Activated CD8-positive, alpha-beta memory T cell treated with anti-CD3 and anti-CD28 coated beads, Interleukin-2, amount 50 U/mL, for 1 hour (primary cell): ENCODE data around the gene COBL.
"Not testable (repeated sequence)": the region's sequence is repeated elsewhere in the genome, so short reads cannot be mapped to it uniquely, and the experiment has no call there.

ENCODE experiments used
- DNase-seq: peaks from one replicate; pipeline ENCODE4 v3.0.0-alpha.2; 2020; ENCODE audit errors: extremely low read depth

Gene COBL

DNA sequence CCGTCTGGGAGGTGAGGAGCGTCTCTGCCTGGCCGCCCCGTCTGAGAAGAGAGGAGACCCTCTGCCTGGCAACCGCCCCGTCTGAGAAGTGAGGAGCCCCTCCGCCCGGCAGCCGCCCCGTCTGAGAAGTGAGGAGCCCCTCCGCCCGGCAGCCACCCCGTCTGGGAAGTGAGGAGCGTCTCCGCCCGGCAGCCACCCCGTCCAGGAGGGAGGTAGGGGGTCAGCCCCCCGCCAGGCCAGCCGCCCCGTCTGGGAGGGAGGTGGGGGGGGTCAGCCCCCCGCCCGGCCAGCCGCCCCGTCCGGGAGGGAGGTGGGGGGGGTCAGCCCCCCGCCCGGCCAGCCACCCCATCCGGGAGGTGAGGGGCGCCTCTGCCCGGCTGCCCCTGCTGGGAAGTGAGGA is 108.5 kb downstream of the COBL start:
- not testable (repeated sequence) for DNase-seq

DNA sequence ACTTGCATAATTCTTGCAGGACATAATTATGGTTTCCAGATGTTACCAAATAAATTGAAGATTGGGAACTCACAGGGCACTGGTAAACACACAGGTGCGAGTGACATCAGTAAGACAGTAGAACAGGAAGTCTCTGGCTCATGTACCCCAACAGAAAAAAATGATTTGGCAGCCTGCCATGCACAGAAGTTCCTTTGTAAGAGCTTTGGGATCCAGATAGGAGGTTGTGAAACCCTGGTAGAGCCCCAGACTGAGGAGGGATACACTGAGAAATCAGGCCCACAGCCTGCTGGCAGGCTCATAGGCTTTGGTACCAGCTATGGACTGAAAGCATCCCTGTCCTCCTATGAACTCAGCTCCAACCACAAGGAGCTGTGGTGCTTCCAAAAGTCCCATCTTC is 118.0 kb downstream of the COBL start:
- DNase-seq = no peak

DNA sequence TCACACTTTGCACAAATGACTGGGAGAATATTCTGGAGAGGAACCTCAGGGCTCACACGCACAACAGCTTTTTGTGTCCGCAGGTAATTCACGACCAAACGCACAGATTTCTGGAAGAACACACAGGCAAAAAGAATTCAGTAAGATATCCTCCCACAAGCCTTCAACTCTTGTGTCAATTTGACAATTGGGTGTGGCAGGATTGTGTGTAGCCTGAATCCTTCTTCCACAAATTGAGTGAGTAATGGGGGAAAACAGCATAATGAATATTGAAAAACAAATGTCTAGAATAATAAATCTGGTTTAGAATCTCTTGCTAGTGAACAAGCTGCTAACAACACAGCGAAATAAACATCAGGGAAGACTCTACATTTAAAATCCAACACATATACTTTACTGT is 125.6 kb downstream of the COBL start:
- DNase-seq = no peak

GRCh38 chr7:51189777-51190176 is 126.8 kb downstream of the COBL start:
- DNase-seq = no peak

- DNase-seq = no peak
Observed at GRCh38 chr7:51188987-51189386, 127.6 kb downstream of the COBL start.

DNA sequence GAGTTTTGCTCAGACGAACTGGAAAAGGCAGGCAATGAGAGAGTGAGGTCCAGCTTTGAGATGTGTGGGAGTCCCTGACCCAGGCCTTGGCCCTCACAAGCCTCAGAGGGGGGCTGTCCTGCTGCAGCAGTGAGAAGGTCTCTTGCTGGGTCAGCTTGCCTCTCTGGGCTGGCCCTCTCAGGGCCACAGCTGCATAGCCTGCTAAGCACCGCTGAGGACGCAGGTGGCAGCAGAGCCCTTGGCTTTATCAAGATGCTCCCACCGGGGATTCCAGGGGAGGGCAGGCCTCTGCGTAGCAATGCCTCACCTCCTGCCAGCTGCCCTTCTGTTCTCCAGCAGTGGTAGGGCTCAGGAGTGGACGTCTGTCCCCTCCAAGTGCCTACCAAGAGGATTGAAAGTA is 128.7 kb downstream of the COBL start:
- no peak for DNase-seq

- no peak for DNase-seq
Observed at GRCh38 chr7:51186531-51186930, 130.1 kb downstream of the COBL start.

DNA sequence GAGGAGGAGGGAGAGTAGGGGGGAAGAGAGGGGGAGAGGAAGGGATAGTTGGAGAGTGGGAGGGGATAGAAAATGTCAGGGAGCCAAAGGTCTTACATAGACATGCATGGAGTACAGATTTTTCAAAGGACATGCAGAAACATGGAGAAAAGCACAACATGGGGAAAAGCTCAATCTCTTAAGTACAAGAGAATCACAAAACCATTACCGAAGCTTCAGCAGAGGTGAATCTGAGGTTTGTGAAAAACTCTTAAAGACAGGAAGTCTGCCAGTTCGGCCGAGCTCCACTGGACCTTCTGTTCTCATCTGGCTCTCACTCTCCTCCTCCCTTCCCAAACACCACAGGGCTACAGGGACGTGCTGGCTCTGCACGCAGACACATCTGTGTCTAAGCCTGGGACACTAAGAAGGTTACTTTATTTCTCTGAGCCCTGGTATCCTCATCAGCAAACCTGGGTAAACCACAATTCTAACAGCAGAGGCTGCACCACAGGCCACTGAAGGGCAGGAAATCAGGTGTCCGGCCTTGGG is 133.9 kb downstream of the COBL start:
- no peak for DNase-seq

GRCh38 chr7:51180092-51180491 is 136.5 kb downstream of the COBL start:
- DNase-seq = no peak

DNA sequence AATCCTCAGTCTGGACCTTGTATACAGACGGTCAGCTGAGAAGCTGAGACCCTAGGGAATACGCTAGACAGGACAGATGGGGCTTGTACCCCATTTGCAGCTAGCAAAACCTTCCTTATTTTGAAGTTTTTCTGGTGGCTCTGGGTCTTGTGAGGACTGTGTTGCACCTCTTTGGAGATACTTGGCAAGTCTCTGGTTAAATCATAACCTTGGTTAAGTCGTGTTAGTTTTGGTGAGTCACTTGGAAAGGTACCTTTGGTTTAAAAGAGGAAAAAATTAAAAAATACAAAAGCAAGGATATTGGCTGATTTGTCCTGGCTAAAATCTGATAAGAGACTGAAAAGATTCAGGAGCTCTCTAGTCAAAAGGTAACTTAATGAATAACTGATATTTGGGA is 140.6 kb downstream of the COBL start:
- DNase-seq = no peak

DNA sequence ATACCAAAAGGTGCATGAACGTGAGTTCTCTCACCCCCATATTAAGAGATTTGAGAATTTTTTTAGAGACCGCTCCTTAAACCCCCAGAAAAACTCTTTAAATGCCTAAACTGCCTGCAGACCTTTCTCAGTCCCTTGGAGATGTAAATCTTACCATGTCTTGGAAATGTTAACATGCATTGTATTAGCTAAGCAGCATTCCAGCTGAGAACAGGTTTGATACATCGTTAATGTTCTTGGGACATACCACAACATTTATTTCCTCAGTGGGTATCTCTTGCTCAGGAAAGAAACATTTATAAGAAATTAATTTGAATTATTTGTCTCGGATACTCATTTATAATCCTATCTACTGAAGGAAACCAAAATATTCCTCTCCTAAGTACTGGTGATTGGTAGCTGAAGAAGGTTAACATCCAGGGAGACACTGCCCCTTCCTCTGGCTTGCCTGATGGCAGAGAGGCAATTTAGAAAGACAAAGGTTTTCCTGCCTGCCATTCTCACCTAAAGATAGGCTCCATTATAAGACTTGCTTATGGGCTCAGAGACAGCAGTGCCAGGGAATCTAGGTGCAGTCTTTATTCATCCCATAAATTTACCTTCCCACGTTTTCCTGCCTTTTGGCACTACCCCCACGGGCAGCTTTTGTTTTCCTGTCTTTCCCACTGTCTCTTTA is 141.2 kb downstream of the COBL start:
- no peak for DNase-seq

- DNase-seq = no peak
Observed at GRCh38 chr7:51165337-51165736, 151.3 kb downstream of the COBL start.

- no peak for DNase-seq
Observed at GRCh38 chr7:51162724-51163329, 153.8 kb downstream of the COBL start.

- no peak for DNase-seq
Observed at GRCh38 chr7:51161937-51162336, 154.7 kb downstream of the COBL start.

GRCh38 chr7:51160990-51161615 is 155.5 kb downstream of the COBL start:
- no peak for DNase-seq

- no peak for DNase-seq
Observed at GRCh38 chr7:51160411-51160810, 156.2 kb downstream of the COBL start.

GRCh38 chr7:51158742-51159445 is 157.7 kb downstream of the COBL start:
- no peak for DNase-seq

GRCh38 chr7:51158211-51158610 is 158.4 kb downstream of the COBL start:
- no peak for DNase-seq

DNA sequence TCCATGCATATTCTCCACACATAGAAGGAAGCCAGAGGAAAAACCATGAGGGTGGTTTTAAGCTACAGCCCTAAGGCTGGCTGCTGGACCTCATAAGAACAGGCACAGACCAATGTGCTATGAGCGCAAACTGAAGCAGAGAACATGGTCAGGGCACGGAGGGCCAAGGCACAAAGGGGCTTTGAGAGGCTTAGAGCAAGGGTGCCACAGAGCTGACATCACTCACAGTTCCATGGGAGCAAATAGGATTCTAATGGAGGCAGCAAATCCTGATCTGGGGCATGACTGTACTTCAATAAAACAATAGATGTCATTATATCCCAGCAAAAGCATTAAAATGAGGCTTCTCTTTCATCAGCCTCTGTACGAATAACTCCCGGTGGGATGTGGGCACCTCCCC is 162.4 kb downstream of the COBL start:
- no peak for DNase-seq

GRCh38 chr7:51152706-51153200 is 163.9 kb downstream of the COBL start:
- no peak for DNase-seq

DNA sequence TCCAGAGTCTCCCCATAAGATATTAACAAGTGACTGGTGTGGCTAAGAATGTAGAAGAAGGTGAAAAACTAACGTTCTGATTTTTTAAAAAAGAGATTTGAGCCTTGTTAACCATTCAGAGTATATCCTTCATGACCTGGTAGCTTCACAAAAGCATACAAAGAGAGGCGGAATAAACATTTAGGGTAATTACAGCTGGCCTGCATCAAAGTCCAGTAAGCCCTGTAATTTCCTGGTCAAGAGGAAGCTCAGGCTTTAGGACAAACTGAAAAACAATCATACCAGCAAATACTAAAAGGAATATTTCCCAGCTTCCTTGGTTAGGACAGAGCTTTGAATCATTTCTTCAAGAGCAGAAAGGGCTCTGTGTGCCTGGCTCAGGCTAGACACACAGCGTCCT is 165.2 kb downstream of the COBL start:
- DNase-seq = no peak

GRCh38 chr7:51150193-51150592 is 166.4 kb downstream of the COBL start:
- DNase-seq = no peak
